HG02678 (cell line): ENCODE data around the gene MGAT4B.
A peak's percentile ranks its signal among the peaks of the same experiment; 100 is the strongest.
"Not testable (repeated sequence)": the region's sequence is repeated elsewhere in the genome, so short reads cannot be mapped to it uniquely, and the experiment has no call there.

Source experiments
- ATAC-seq: cut with Tn5 transposase; IDR thresholded peaks from one replicate; pipeline ENCODE4 v1.9.1; 2021; ENCODE audit warnings: mild to moderate bottlenecking, moderate library complexity; ENCODE audit not compliant: unreplicated experiment

MGAT4B gene

GRCh38 chr5:179806250-179807048 is at the start of gene MGAT4B:
MGAT4B (minus strand) TSS chr5:179806866; CDS start chr5:179806583, 283 bp downstream.
- peak; percentile 65 for ATAC-seq

- ATAC-seq, result no peak
These were observed 47.7 kb upstream of the MGAT4B start for GRCh38 chr5:179854356-179854755.

GRCh38 chr5:179852993-179853547 is 46.4 kb upstream of the MGAT4B start:
- ATAC-seq, result peak; percentile 91

- no peak for ATAC-seq
These were observed 35.0 kb upstream of the MGAT4B start for GRCh38 chr5:179841621-179842020.

GRCh38 chr5:179840766-179841165 is 34.1 kb upstream of the MGAT4B start:
- ATAC-seq, result no peak

- no peak for ATAC-seq
These were observed 33.7 kb upstream of the MGAT4B start for GRCh38 chr5:179840321-179840720.

- no peak for ATAC-seq
These were observed 32.9 kb upstream of the MGAT4B start for GRCh38 chr5:179839328-179840256.

- no peak for ATAC-seq
These were observed 30.7 kb upstream of the MGAT4B start for GRCh38 chr5:179837076-179838011.

GRCh38 chr5:179836225-179837019 is 29.8 kb upstream of the MGAT4B start:
- ATAC-seq, result peak; percentile 70

- not testable (repeated sequence) for ATAC-seq
These were observed 28.2 kb upstream of the MGAT4B start for GRCh38 chr5:179834871-179835270.

- ATAC-seq, result no peak
These were observed 27.5 kb upstream of the MGAT4B start for GRCh38 chr5:179834120-179834519.

- no peak for ATAC-seq
These were observed 27.0 kb upstream of the MGAT4B start for GRCh38 chr5:179833709-179834070.

- ATAC-seq, result no peak
These were observed 26.5 kb upstream of the MGAT4B start for GRCh38 chr5:179833056-179833708.

- ATAC-seq, result no peak
These were observed 25.5 kb upstream of the MGAT4B start for GRCh38 chr5:179832039-179832745.

GRCh38 chr5:179830818-179831468 is 24.3 kb upstream of the MGAT4B start:
- no peak for ATAC-seq

GRCh38 chr5:179829732-179830435 is 23.2 kb upstream of the MGAT4B start:
- ATAC-seq, result no peak

GRCh38 chr5:179828756-179829421 is 22.2 kb upstream of the MGAT4B start:
- ATAC-seq, result no peak
